Ovary (tissue), 9 donors: Measurements from ENCODE around the gene ARHGEF26. TPM values are rescaled to one million over a fixed set of nuclear protein-coding genes. Genes with fewer than 3 reads are reported as not detected.

Experiments used
- DNase-seq, 5 donors: peaks; one replicate each; pipeline ENCODE4 v3.0.0-alpha.2; 2019 to 2020
- H3K27ac ChIP-seq, 2 donors: fragments of 200-600 bp; one replicate each; pipeline versions ENCODE4 v1.5.1 to v1.8.0; 2019 to 2022
- H3K27me3 ChIP-seq: fragments of 200-600 bp; one replicate; pipeline ENCODE4 v1.8.0; 2022
- H3K36me3 ChIP-seq: fragments of 200-600 bp; sonication (generic); one replicate; pipeline ENCODE4 v1.5.1; 2019
- H3K4me1 ChIP-seq: one replicate; pipeline ENCODE4 v1.8.1; 2013; ENCODE audit warnings: mild to moderate bottlenecking, moderate library complexity; ENCODE audit not compliant: insufficient read depth
- H3K4me3 ChIP-seq: fragments of 200-600 bp; sonication (generic); one replicate; pipeline ENCODE4 v1.5.1; 2017
- H3K9me3 ChIP-seq, 2 donors: fragments of 200-600 bp in 1 of 2; sonication (generic) in 1 of 2; one replicate each; pipeline versions ENCODE4 v1.5.1 to v1.8.1; 2013 to 2019; ENCODE audit warnings: mild to moderate bottlenecking in 1 of 2, moderate library complexity in 1 of 2
- CTCF ChIP-seq, 3 donors: fragments of 450-650 bp in 2 of 3; fragments of 200-600 bp in 1 of 3; IDR thresholded peaks; one replicate each; pipeline versions ENCODE4 v1.5.1 to v1.8.0; 2016 to 2022; ENCODE audit warnings: antibody characterized with exemption in 3 of 3, mild to moderate bottlenecking in 1 of 3
- EP300 ChIP-seq: sonication (generic); formaldehyde crosslinking; IDR thresholded peaks from one replicate; pipeline ENCODE4 v1.6.1; 2017; ENCODE audit warnings: antibody characterized with exemption
- POLR2A ChIP-seq: fragments of 450-650 bp; IDR thresholded peaks from one replicate; pipeline ENCODE4 v1.6.1; 2017; ENCODE audit warnings: antibody characterized with exemption, mild to moderate bottlenecking, moderate library complexity
- WGBS, 3 donors: extraction: QIAGEN DNeasy Blood & Tissue Kit in 1 of 3; methylation state at CpG; one replicate each; pipeline versions ENCODE4 v1.1.5 to v1.1.7; 2013 to 2017; 5-methylcytosine and 5-hydroxymethylcytosine counted together
- intact Hi-C, 4 donors: fragments of 100-400 bp; cut with DNase I; formaldehyde crosslinking; loops; one replicate each; pipeline versions ENCODE4 v1.11.0 to v1.15.1; 2022 to 2023
- polyA plus RNA-seq, 2 donors: library from polyadenylated mRNA; stranded (reverse); fragments of 200-250 nt in 1 of 2; fragments of 350-450 nt in 1 of 2; fragmentation: Illumina TruSeq in 1 of 2; extraction: RNeasy Lipid Tissue Mini Kit (QIAGEN cat#74804) in 1 of 2; gene quantifications; one replicate each; pipeline ENCODE4 v1.2.3, GENCODE V29; 2013 to 2014
- total RNA-seq, 7 donors: library from RNA; depleted of rRNA in 2 of 7; stranded (reverse); fragments of >200 nt in 2 of 7; fragmentation: NEBNext Ultra II Directional in 3 of 7; extraction: Animal tissue kit (Norgen Biotek cat#: 25700) in 3 of 7; gene quantifications; one replicate each; pipeline versions ENCODE4 v1.1.0 to v1.2.4, GENCODE V29; 2016 to 2023
- donor health status: DM: no; HTN: no; CAD: no; lungs with moderate emphysema.
- donor health status: DM: no; HTN: no; CAD: no.
- donor health status: Bipolar disorder and iron deficiency.
- donor health status: DM: yes; HTN: yes; CAD: no.
- donor health status: DM: no; HTN: no; CAD: no.
- donor health status: DM: yes; HTN: yes; CAD: no.

ARHGEF26 gene
- total and polyA plus RNA-seq, 9 donors, result 6.9 to 14.4 (median 11.7) TPM

GRCh38 chr3:154252759-154253638 is 131.8 kb downstream of the ARHGEF26 start:
- intact Hi-C loops, result loop anchor here in 3 of 4 donors (10.0 kb wide), 1 partner anchor 158 kb away; no protein-coding TSS in a partner anchor
- peak; percentile 83 to 95 (median 91) for DNase-seq
- TF ChIP-seq CTCF (IDR thresholded peaks at IDR 0.05) (peak; percentile 69 to 82 (median 80)), EP300 (no peak)
- Histone ChIP-seq H3K4me3 (no peak overlapping the region), H3K4me1 (no peaks in the 10 kb centered on the region), H3K27ac (no peak overlapping the region), H3K27me3 (no peaks in the 10 kb centered on the region), H3K9me3 (no peaks in the 10 kb centered on the region), H3K36me3 (no peaks in the 10 kb centered on the region)
- 4 to 6% (median 5%) methylated on average over 11 of the region's 11 CpGs for WGBS, 3 donors

DNA sequence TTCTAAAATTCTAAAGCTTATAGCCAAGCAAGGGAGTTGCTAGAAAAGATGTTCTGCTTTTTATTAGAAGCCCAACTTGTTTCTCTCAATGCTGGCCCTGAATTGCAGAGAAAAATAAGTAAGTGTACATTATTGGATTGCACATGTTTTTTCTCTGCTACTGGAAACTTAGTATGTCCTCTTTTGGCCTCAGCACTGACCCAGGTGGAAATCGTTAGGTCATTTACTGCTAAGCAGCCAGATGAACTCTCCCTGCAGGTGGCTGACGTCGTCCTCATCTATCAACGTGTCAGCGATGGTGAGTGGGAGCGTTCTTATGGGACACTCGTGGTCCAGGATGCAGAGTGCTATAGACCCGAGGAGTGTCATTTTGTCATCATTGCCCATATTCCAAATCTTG is 133.3 kb downstream of the ARHGEF26 start:
- Histone ChIP-seq H3K27me3 (no peaks in the 10 kb centered on the region), H3K9me3 (no peaks in the 10 kb centered on the region), H3K27ac (no peak overlapping the region), H3K36me3 (no peaks in the 10 kb centered on the region), H3K4me1 (no peaks in the 10 kb centered on the region), H3K4me3 (no peak overlapping the region)
- no peak for DNase-seq
- WGBS, 3 donors, result 57 to 64% (median 61%) methylated on average over 8 of the region's 8 CpGs
- TF ChIP-seq EP300, result no peak
- no peak for TF ChIP-seq POLR2A
- intact Hi-C loops, result loop anchor here in 3 of 4 donors (10.0 kb wide), 1 partner anchor 160 kb away; no protein-coding TSS in a partner anchor

DNA sequence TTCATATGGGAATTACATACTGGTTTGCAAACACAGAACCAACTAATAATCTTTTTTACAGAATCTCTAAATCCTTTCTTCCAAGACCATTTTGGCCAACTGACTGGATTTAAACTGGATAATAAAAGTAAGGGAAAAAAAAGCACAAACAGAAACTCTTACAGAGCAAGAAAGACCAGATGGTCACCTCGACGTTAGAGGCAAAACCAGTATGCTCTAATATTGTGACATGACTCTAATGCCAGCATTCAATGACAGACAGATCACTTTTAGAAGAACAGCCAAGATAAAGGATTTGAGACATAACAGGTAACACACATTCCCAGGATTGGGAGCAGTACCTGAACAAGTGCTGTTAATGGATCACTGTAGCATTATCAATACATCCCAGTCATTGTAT is 152.2 kb downstream of the ARHGEF26 start:
- H3K36me3 ChIP-seq, result no peaks in the 10 kb centered on the region
- H3K9me3 ChIP-seq, result no peaks in the 10 kb centered on the region
- no peak for DNase-seq
- 44 to 54% (median 49%) methylated on average over 2 of the region's 2 CpGs for WGBS, 3 donors
- no peak for TF ChIP-seq CTCF (IDR thresholded peaks at IDR 0.05)
- no peak for TF ChIP-seq POLR2A
- no peak for TF ChIP-seq EP300
- intact Hi-C loops, result no loop called here
- no peaks in the 10 kb centered on the region for H3K4me1 ChIP-seq
- no peak overlapping the region for H3K4me3 ChIP-seq
- no peaks in the 10 kb centered on the region for H3K27me3 ChIP-seq
- no peak overlapping the region for H3K27ac ChIP-seq

- TF ChIP-seq CTCF (IDR thresholded peaks at IDR 0.05), result no peak
- no peak for TF ChIP-seq POLR2A
- TF ChIP-seq EP300, result no peak
- Histone ChIP-seq H3K27me3 (no peaks in the 10 kb centered on the region), H3K4me1 (peaks cover 1% of the 10 kb centered on the region), H3K4me3 (no peak overlapping the region), H3K27ac (no peak overlapping the region), H3K9me3 (no peaks in the 10 kb centered on the region), H3K36me3 (no peaks in the 10 kb centered on the region)
- 4 to 15% (median 11%) methylated on average over 2 of the region's 2 CpGs for WGBS, 3 donors
- no peak for DNase-seq
- intact Hi-C loops, result no loop called here
Measured at GRCh38 chr3:154274348-154274747, 153.2 kb downstream of the ARHGEF26 start.

- intact Hi-C loops, result no loop called here
Measured at GRCh38 chr3:154275292-154275691, 154.1 kb downstream of the ARHGEF26 start.

More at GRCh38 chr3:154275292-154275691, 154.1 kb downstream of the ARHGEF26 start:
- TF ChIP-seq EP300, result no peak
- TF ChIP-seq CTCF (IDR thresholded peaks at IDR 0.05), result no peak
- TF ChIP-seq POLR2A, result no peak
- H3K27me3 ChIP-seq, result no peaks in the 10 kb centered on the region
- H3K27ac ChIP-seq, result no peak overlapping the region
- no peak for DNase-seq
- WGBS, 3 donors, result 42 to 61% (median 43%) methylated on average over 2 of the region's 2 CpGs
- peaks cover 1% of the 10 kb centered on the region for H3K4me1 ChIP-seq
- no peaks in the 10 kb centered on the region for H3K9me3 ChIP-seq
- H3K36me3 ChIP-seq, result no peaks in the 10 kb centered on the region
- H3K4me3 ChIP-seq, result no peak overlapping the region
